Pericardium fibroblast (primary cell): ENCODE results near the gene YTHDC1. TPM values are rescaled to one million over a fixed set of nuclear protein-coding genes. Genes with fewer than 3 reads are reported as not detected.

Experiments
- total RNA-seq: library from RNA; depleted of rRNA; stranded (reverse); fragments of >200 nt; gene quantifications from 2 replicates; pipeline ENCODE4 v1.2.3, GENCODE V29; 2015

YTHDC1 gene
- 22.7 and 33.6 TPM in 2 replicates for total RNA-seq

DNA sequence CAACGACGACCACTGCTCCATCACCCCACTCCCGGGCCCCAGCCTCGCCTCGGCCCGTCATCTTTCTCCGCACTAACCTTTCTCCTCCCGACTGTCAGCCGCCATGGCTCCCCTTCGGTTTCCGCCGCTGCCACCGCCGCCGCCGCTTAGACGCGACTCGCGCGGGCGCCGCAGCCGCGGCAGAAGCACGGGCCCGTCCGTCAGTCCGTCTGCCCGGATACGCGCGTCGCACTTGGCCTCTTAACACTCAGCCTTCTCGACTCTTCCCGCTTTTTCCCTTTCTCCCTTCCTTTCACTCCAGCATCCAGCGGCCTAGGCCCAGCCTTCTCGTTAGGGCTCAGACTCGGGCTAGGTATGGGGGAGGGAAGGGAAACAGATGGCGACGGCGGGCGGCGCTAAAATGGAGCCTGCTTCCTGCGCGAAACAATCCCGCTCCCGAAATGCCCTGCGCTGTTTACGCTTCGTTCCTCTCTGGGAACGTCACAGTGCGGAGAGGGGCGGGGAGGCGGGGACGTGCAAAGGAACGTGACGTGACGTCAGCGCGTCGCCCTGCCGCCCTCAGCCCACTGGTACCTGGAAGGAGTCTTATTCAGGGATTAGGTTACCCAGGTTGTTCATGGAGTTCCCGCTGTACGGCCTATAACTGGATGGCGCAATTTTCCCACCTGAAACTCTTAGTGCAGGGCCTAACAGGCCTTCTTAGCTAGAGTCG is at the start of gene YTHDC1:
Gene YTHDC1, minus strand, starts transcription at position 442 of the 712 bp plus-strand sequence. Its CDS starts 337 bp downstream, at position 105.

Other genes with a start within 250 kb of the YTHDC1 start
- not detected in 2 replicates for gene TMPRSS11F, start 220.2 kb downstream of the YTHDC1 start, total RNA-seq
- not detected in 2 replicates for gene TMPRSS11B, start 104.4 kb downstream of the YTHDC1 start, total RNA-seq
- not detected in 2 replicates for gene TMPRSS11E, start 97.4 kb upstream of the YTHDC1 start, total RNA-seq
- gene UGT2B17, start 226.2 kb upstream of the YTHDC1 start, total RNA-seq, result not detected in 2 replicates